Activated CD4-positive, CD25-positive, alpha-beta regulatory T cell treated with anti-CD3 and anti-CD28 coated beads, Interleukin-2, amount 50 U/mL, for 16 hours (primary cell): ENCODE data around the gene ATP5MC3.
A peak's percentile ranks its signal among the peaks of the same experiment; 100 is the strongest.
"Not testable (repeated sequence)": the region's sequence is repeated elsewhere in the genome, so short reads cannot be mapped to it uniquely, and the experiment has no call there.

ENCODE experiments used
- DNase-seq: peaks from one replicate; pipeline ENCODE4 v3.0.0-alpha.2; 2020; ENCODE audit warnings: low read depth, low spot score

Gene ATP5MC3

GRCh38 chr2:175181104-175181876 lies at the start of gene ATP5MC3:
TSS of gene ATP5MC3 (minus strand) at chr2:175181710. CDS start at chr2:175181393, 317 bp downstream.
- DNase-seq, result peak; percentile 80

GRCh38 chr2:175228601-175229000 lies 47.1 kb upstream of the ATP5MC3 start:
- DNase-seq, result not testable (repeated sequence)

DNA sequence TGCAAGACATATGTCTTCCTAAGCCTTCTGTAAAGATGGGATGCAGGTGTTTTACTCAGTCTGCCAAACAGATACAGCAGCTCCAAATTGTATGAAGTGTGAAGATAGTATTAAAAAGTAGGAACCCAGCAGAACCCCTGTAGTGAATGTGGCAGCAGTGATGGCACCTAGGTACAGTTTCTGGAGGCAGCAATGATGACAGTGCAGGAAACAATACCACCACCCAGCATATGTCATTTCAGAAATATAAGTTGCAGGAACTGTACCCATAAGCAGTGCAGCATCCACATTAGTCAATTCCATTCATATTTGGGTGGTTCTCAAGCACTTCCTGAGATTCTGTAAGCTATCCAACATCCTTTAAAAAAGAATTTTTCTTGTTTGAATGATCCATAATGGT lies 46.7 kb upstream of the ATP5MC3 start:
- no peak for DNase-seq

DNA sequence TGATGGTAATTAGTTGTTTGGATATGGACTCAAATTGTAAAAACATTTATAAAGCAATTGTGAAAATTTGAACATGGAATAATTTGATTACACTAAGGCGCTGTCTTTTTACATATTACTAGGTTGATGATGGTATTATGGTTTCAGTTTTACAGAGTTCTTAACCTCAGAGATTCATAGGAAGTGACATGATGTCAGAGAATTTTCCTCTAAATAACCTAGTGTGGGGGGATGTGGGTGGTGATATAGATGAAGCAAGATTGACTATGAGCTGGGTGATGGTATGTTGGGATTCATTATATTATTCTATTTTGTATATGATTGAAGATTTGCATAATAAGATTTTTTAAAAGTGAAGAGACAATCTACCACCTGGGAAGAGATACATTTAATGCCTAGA lies 45.9 kb upstream of the ATP5MC3 start:
- no peak for DNase-seq

DNA sequence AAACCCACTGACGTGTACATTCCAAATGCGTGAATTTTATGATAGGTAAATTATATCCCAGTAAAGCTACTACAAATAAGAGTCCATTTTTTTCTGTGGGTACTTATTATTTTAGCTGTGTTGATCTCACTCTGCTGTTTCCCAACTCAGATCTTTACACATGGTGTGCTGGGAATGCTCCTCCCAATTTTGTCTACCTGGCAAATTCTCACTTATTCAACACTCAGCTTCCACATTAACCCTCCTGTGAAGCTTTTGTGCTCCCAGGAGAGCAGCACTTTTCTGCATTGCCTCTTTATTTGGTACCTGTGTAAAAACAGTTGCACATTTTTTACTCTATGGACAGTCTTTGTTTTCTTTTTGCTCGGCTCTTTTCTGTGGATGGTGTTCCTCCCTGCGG lies 38.6 kb upstream of the ATP5MC3 start:
- no peak for DNase-seq

- no peak for DNase-seq
These were observed 37.0 kb upstream of the ATP5MC3 start for GRCh38 chr2:175218551-175218950.

DNA sequence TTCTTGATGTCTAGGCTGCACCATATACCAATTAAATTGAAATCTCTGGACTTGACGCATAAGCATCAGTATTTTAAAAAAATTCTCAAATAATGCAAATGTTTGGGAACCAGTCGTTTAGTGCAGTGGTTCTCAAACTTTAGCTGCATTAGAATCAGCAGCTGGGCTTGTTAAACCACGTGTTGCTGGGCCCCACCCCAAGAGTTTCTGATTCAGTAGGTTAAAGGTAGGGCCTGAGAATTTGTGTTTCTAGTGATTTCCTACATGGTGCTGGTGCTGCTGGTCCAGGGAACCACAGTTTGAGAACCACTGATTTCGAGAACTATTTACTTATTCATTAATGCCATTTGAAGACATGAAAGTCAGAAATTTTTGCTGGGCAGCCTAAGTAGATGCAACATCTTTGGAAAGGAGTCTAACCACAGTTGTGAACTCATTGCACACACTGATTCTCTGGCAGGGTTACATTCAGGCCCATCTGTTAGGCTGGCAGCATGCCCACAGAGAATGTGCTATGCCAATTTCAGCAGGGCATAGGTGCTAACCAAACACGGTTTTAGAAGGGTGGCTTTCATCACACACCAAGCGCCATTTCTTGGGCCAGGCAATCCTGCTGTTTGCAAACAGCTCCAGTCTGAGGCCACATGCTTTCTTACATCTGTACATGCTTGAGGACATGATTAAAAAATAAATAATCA lies 26.4 kb upstream of the ATP5MC3 start:
- no peak for DNase-seq

GRCh38 chr2:175206866-175207265 lies 25.4 kb upstream of the ATP5MC3 start:
- no peak for DNase-seq

GRCh38 chr2:175205523-175205922 lies 24.0 kb upstream of the ATP5MC3 start:
- DNase-seq, result no peak

DNA sequence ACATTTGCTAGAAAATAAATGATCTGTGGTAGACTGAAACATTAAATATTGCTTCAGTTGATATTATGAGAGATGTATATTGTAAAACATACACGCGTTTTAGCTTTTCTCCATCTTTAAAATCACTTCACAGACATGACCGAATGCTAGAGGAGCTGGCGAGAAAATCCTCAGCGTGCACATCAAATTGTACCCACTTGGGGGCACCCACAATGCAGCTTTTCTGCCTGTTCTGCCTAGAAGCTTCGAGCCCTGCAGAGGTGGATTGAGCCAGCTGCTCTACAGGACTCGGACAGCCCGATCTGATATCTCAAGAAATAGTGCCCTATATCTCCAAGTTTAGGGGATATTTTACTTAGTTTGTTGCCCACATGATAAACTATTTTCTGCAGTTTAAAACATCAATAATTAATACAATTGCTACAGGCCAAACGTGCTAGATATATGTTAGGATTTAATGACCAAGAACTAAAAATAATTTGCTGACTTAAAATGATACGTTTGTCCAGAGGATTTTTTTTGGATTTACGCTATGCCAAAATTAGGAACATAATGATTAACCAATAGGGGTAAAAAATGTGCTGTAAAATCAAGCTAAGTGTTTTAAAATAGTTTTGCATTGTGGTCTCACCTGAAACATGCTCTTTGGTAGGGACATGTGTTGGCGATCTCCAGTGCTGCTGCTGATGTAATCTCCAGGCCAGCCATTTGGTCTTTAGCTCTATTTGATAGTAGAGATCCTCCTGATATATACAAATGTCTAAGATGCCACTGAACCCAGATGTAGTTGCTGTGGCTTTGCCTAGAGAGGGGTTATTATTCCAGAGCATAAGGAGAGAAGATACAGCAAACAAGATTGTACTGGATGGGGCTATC lies 22.3 kb upstream of the ATP5MC3 start:
- DNase-seq, result peak; percentile 6

- DNase-seq, result no peak
These were observed 13.5 kb upstream of the ATP5MC3 start for GRCh38 chr2:175195012-175195411.

DNA sequence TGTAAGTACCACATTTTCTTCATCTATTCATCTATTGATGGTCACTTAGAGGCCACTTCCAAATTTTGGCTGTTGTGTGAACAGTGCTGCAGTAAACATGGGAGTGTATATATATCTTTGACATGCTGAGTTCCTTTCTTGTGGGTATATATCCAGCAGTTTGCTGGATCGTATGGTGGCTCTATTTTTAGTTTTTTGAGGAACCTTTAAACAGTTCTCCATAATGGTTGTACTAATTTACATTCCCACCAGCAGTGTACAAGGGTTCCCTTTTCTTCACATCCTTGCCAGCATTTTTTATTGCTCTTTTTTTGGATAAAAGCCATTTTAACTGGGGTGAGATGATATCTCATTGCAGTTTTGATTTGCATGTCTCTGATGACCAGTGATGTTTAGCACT lies 7.3 kb upstream of the ATP5MC3 start:
- no peak for DNase-seq

DNA sequence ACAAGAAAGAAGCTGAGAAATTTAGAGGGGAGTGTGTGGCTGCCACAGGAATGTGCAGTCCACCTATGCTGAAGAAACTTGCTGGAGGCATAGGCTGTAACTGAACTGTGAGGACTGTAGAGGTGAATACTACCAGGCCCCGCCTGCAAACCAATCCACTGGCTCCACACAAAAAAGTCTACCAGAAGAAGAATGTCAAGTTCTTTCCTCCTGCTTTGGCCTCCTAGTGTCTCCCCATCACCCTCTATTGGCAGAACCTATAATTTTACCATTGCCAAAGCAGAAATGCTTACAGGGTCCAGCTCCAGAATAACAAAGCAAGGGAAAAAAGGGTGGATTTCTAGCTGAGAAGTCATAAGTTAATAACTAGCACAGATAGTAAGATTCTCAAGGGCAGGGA lies 5.9 kb upstream of the ATP5MC3 start:
- no peak for DNase-seq

- no peak for DNase-seq
These were observed 2.2 kb upstream of the ATP5MC3 start for GRCh38 chr2:175183674-175184073.

DNA sequence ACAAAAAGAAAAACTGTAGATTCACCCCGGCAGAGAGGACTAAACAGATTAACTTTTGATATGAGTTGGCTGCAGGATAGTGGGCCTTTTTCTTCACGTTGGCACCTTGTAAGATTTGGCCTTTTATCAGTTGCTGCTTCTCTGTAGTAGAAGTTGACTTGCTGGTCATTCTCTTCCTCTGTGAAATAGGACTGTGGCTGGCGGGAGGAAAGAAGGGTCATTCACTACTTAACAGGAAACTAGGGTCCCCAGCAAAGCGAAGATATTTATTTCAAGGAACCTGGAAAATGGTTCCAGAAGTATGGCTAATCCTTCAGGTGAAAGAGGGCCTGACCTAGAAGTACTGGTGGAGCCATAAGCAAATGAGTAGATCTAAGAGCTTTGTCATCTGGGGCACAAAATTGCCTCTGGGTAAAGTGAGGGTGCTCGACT lies 383 bp upstream of the ATP5MC3 start:
- no peak for DNase-seq

DNA sequence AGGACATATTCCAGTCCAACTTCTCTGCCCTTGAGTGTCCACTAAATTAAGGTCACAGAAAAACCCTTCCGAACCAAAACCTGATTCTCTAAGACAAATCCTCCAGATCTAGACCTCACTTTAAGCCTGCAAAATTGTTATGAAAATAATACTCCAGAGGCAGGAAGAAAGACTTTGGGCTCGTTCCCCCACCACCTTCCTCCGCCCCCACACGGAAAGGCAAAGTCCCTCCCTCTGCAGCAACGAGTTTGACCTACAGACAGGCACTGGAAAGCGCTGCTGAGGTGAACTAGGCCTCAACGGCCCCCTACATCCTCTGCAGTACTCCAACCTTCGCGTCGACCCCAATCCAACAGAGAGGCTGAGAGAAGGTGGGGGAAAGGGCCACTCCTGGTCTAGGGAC lies 808 bp downstream of the ATP5MC3 start:
- DNase-seq, result no peak

GRCh38 chr2:175176624-175177023 lies 4.9 kb downstream of the ATP5MC3 start:
- DNase-seq, result no peak

DNA sequence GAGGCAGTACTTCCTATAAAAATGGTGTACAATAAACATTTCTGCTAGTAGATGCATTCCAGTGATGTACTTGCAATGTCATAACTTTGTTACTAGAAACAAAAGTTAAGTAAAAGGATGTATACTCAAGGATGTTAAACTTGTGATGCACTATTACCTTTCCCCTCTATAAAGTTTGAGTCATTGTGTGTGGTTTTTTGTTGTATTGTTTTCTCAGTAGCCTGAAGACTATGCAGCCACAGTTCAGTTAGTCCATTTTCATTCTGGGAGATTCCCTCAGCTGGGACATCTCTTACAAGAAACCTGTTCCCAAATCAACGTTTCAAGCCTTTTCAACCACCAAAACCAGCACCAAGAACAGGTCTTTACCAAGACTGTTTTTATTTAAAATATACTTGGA lies 5.6 kb downstream of the ATP5MC3 start:
- no peak for DNase-seq

GRCh38 chr2:175175320-175175719 lies 6.2 kb downstream of the ATP5MC3 start:
- no peak for DNase-seq

GRCh38 chr2:175170659-175171304 lies 10.7 kb downstream of the ATP5MC3 start:
- DNase-seq, result no peak

DNA sequence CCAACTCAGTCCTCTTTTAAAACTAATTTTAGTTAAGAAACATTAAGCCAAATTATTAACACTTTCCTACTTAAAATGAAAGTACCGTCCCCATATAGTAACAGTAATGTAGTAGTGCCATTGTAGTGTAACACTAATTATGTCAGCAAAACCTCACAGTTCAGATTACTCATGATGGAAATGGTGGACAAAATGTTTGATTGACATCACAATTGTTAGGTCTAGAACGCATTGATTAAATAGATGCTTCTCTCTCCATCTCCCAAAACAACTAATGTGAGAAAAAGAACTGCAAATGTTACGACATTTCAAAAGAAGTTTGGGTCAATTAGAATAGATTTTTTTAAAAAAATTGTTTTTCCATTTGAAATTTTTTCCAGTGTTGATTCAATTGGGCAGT lies 12.3 kb downstream of the ATP5MC3 start:
- DNase-seq, result no peak

DNA sequence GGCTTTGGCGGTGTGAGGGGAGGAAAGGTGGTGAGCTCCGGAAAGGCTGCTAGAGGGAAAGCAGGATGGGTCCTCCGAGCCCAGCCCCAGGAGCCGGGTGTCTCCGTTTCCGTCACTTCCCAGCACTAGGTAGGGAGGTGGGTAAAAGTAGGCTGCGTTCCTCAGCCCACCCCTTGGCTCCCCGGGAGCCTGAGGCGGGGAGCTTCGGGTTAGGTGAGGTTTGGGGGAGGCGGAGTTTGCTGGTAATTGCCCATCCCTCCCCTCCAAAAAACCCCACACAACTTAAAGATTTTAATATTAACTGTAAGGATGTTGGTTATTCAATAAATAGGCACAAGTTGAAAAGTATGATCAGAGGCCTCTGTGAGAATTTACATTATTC lies 13.0 kb downstream of the ATP5MC3 start:
- no peak for DNase-seq
